ENCODE measurements around the gene IPP.

GRCh38 chr1:45775794-45776193, 25.3 kb upstream of the IPP start:
- TF ChIP-seq CTCF (IDR thresholded peaks at IDR 0.05 in 8 of 11, conservative IDR thresholded peaks at IDR 0.05 in 3 of 11) (no peak), POLR2A (IDR thresholded peaks at IDR 0.05) (no peak), POLR2AphosphoS5 (IDR thresholded peaks at IDR 0.05) (no peak)
